T-helper 17 cell (primary cell): Measurements from ENCODE around the gene NDUFAF5. TPM values are rescaled to one million over a fixed set of nuclear protein-coding genes. Genes with fewer than 3 reads are reported as not detected.

Experiments used
- total RNA-seq, 4 donors: library from RNA in 2 of 4; stranded (reverse) in 2 of 4; gene quantifications; one replicate each; pipeline ENCODE4 v1.2.3 and lab custom pipeline; 2022 to 2026

The NDUFAF5 gene
- total RNA-seq, 2 donors from 2014 or later: 30.9 to 55.4 TPM

Other genes with a start within 250 kb of the NDUFAF5 start
- gene TASP1, start 146.1 kb upstream of the NDUFAF5 start, total RNA-seq: 10 to 100 TPM; 14.0 to 15.0 TPM
- gene ESF1, start 109 bp upstream of the NDUFAF5 start, total RNA-seq: 1 to 10 TPM; 8.3 to 9.6 TPM
- not detected for gene SEL1L2, start 205.6 kb downstream of the NDUFAF5 start, total RNA-seq
- gene MACROD2, start 210.5 kb downstream of the NDUFAF5 start, total RNA-seq: under 1 TPM in 1 of 2 donors, not detected in 1; 0.85 TPM